Measurements from ENCODE around the gene ETFB. TPM values are rescaled to one million over a fixed set of nuclear protein-coding genes. Genes with fewer than 3 reads are reported as not detected.

The ETFB gene
- polyA plus RNA-seq, 1 of the 3 experiments (the other 2 are of a cell fraction), result 169 TPM

GRCh38 chr19:51338563-51339312, 27.4 kb downstream of the ETFB start:
- Histone ChIP-seq H3K4me1 (ENCODE audit: control insufficient read depth in 1 of 2, insufficient read depth in 2 of 2, low read depth in 1 of 2, low read length in 1 of 2) (peaks cover 0 to 8% of the 10 kb centered on the region in 2 experiments; a peak in 1 of 4 replicates), H3K79me2 (ENCODE audit: insufficient read depth) (no peaks in the 10 kb centered on the region), H3K27ac (ENCODE audit: low read depth in 2 of 2, low read length in 1 of 2) (peak overlapping the region; percentile 65 to 76; a peak in 3 of 4 replicates), H4K20me1 (ENCODE audit: insufficient read depth) (no peaks in the 10 kb centered on the region), H3K9ac (peak overlapping the region; percentile 57; the same call in 1 of the 2 replicates), H3K4me3 (ENCODE audit: low read depth in 2 of 2, low read length in 1 of 2) (peak overlapping the region; percentile 63 to 80), H3K36me3 (replicated peaks in 1 of 2; ENCODE audit: control insufficient read depth in 1 of 2, insufficient read depth in 2 of 2, low read length in 1 of 2) (no peaks in the 10 kb centered on the region), H3K9me2 (no peaks in the 10 kb centered on the region), H3F3A (replicated peaks; ENCODE audit: insufficient read depth) (peaks cover 3% of the 10 kb centered on the region), H2AFZ (ENCODE audit: low read depth) (peak overlapping the region; percentile 99), H3K4me2 (peak overlapping the region; percentile 97), H3K9me3 (no peaks in the 10 kb centered on the region), H3K27me3 (ENCODE audit: insufficient read depth) (no peaks in the 10 kb centered on the region)
- WGBS (ENCODE audit: low lambda C conversion rate), result 7% methylated on average over 25 of the region's 43 CpGs
- peak; percentile 59; the same call in 1 of the 2 replicates for TF ChIP-seq MXI1 (IDR thresholded peaks at IDR 0.05; ENCODE audit: low read depth, low read length)
- no peak for TF ChIP-seq TAF1 (IDR thresholded peaks at IDR 0.05; ENCODE audit: borderline replicate concordance, low read depth, low read length)
- TF ChIP-seq RAD21 (IDR thresholded peaks at IDR 0.05; ENCODE audit: low read length), result peak; percentile 75
- no peak for TF ChIP-seq JUND (IDR thresholded peaks at IDR 0.05)
- TF ChIP-seq PBX3 (IDR thresholded peaks at IDR 0.05), result no peak
- peak; percentile 80 for TF ChIP-seq SMC3 (IDR thresholded peaks at IDR 0.05; ENCODE audit: low read depth, low read length)
- 0 out of 2 replicates have a peak, but pooled peaks have one; percentile 48 for TF ChIP-seq YY1 (IDR thresholded peaks at IDR 0.05; ENCODE audit: low read depth)
- peak; percentile 16 for TF ChIP-seq CHD2 (IDR thresholded peaks at IDR 0.05; ENCODE audit: low read length, partially characterized antibody)
- TF ChIP-seq USF2 (IDR thresholded peaks at IDR 0.05; ENCODE audit: borderline replicate concordance, low read depth, low read length), result no peak
- TF ChIP-seq SIN3A (IDR thresholded peaks at IDR 0.05; ENCODE audit: borderline replicate concordance, low read depth, low read length), result peak; percentile 39; the same call in 1 of the 2 replicates
- TF ChIP-seq NRF1 (IDR thresholded peaks at IDR 0.05; ENCODE audit: low read depth, low read length), result no peak
- no peak for TF ChIP-seq FOXM1 (IDR thresholded peaks at IDR 0.05; ENCODE audit: low read depth)
- peak; percentile 29; the same call in 1 of the 2 replicates for TF ChIP-seq RCOR1 (IDR thresholded peaks at IDR 0.05; ENCODE audit: low read length)
- TF ChIP-seq CTCF (IDR thresholded peaks at IDR 0.05), result peak; percentile 91
- peak; percentile 69 for TF ChIP-seq MAX (IDR thresholded peaks at IDR 0.05; ENCODE audit: low read depth)
- TF ChIP-seq EP300 (IDR thresholded peaks at IDR 0.05; ENCODE audit: borderline replicate concordance in 1 of 2, low read depth in 1 of 2, low read length in 1 of 2), result 0 out of 4 replicates have a peak, but pooled peaks of 1 of the 2 experiments have one; percentile 5
- no peak for TF ChIP-seq USF1 (IDR thresholded peaks at IDR 0.05; ENCODE audit: borderline replicate concordance, low read depth)
- TF ChIP-seq IRF3 (IDR thresholded peaks at IDR 0.05; ENCODE audit: low read depth, low read length), result no peak
- DNase-seq, result peak; percentile 95
- CTCF ChIA-PET, result interaction anchor here (0.6 to 2.1 kb wide), 20 partner anchors 9 to 318 kb away, joined by 3 to 7 read pairs (median 3); no protein-coding TSS in a partner anchor
- POLR2A ChIA-PET, result no interaction called here
